CD4-positive, CD25-positive, alpha-beta regulatory T cell (primary cell): ENCODE results near the gene PIP5K1B. TPM values are rescaled to one million over a fixed set of nuclear protein-coding genes. Genes with fewer than 3 reads are reported as not detected.

Experiments used
- ATAC-seq, 2 donors: fragments of 150-1000 bp; cut with Tn5 transposase; one replicate each; pipeline ENCODE4 v1.10.0; 2021; ENCODE audit warnings: low read depth in 2 of 2, moderate number of reproducible peaks in 2 of 2, moderate library complexity in 1 of 2
- DNase-seq, 3 donors: peaks; one replicate each; pipeline versions ENCODE4 v3.0.0 to v3.0.0-alpha.2; 2012 to 2022; ENCODE audit warnings: mixed read lengths in 1 of 3
- H3K27ac ChIP-seq: one replicate; pipeline ENCODE4 v1.7.0; 2013; ENCODE audit warnings: mild to moderate bottlenecking, low read length; ENCODE audit not compliant: insufficient read depth, poor library complexity, severe bottlenecking
- H3K27me3 ChIP-seq: one replicate; pipeline ENCODE4 v1.7.0; 2013; ENCODE audit warnings: low read length; ENCODE audit not compliant: control insufficient read depth, insufficient read depth
- H3K36me3 ChIP-seq: one replicate; pipeline ENCODE4 v1.7.0; 2013; ENCODE audit warnings: mild to moderate bottlenecking, low read length, moderate library complexity; ENCODE audit not compliant: control insufficient read depth, insufficient read depth
- H3K4me1 ChIP-seq: 2 replicates; pipeline ENCODE4 v1.7.0; 2013; ENCODE audit warnings: mild to moderate bottlenecking, low read length; ENCODE audit not compliant: insufficient read depth, control insufficient read depth, poor library complexity, severe bottlenecking
- H3K4me3 ChIP-seq: one replicate; pipeline ENCODE4 v1.7.0; 2013; ENCODE audit warnings: low read depth, mild to moderate bottlenecking, low read length, moderate library complexity
- H3K9me3 ChIP-seq, 2 experiments: 1 replicate in 1 of 2; 2 replicates in 1 of 2; pipeline ENCODE4 v1.7.0; 2013; ENCODE audit warnings: low read length in 2 of 2, mild to moderate bottlenecking in 1 of 2, moderate library complexity in 1 of 2; ENCODE audit not compliant: control insufficient read depth in 2 of 2
- H3K27ac Mint-ChIP-seq, 3 donors: one replicate each; pipeline ENCODE4 v1.8.0; 2020 to 2022; ENCODE audit warnings: mild to moderate bottlenecking in 3 of 3, mixed read lengths in 3 of 3, moderate library complexity in 2 of 3
- H3K27me3 Mint-ChIP-seq: one replicate; pipeline ENCODE4 v1.8.0; 2022; ENCODE audit warnings: mild to moderate bottlenecking, mixed read lengths
- H3K36me3 Mint-ChIP-seq: one replicate; pipeline ENCODE4 v1.8.0; 2020; ENCODE audit warnings: mixed read lengths
- H3K4me1 Mint-ChIP-seq, 4 donors: one replicate each; pipeline ENCODE4 v1.8.0; 2020 to 2022; ENCODE audit warnings: mixed read lengths in 4 of 4, mild to moderate bottlenecking in 1 of 4
- H3K4me3 Mint-ChIP-seq, 4 donors: one replicate each; pipeline ENCODE4 v1.8.0; 2020 to 2022; ENCODE audit warnings: mild to moderate bottlenecking in 4 of 4, mixed read lengths in 4 of 4, moderate library complexity in 3 of 4
- H3K9me3 Mint-ChIP-seq, 7 donors: one replicate each; pipeline ENCODE4 v1.8.0; 2020 to 2022; ENCODE audit warnings: mixed read lengths in 7 of 7, mild to moderate bottlenecking in 3 of 7, moderate library complexity in 2 of 7
- polyA plus RNA-seq, 4 donors: library from polyadenylated mRNA; unstranded; fragments of 300-500 nt; fragmentation: Illumina TruSeq; gene quantifications; one replicate each; pipeline ENCODE4 v1.2.3, GENCODE V29; 2021
- total RNA-seq: library from RNA; stranded (reverse); gene quantifications from one replicate; pipeline ENCODE4 v1.2.3, GENCODE V29; 2022

The PIP5K1B gene
- total and polyA plus RNA-seq, 5 donors from 2014 or later = 0.47 to 1.9 (median 1.0) TPM

- H3K9me3 Mint-ChIP-seq = no peaks in the 10 kb centered on the region
- H3K4me3 Mint-ChIP-seq = no peak overlapping the region
- H3K27me3 ChIP-seq = no peaks in the 10 kb centered on the region
- ATAC-seq (no peak), DNase-seq (no peak)
- no peaks in the 10 kb centered on the region for H3K36me3 ChIP-seq
- no peaks in the 10 kb centered on the region for H3K9me3 ChIP-seq
- no peak overlapping the region for H3K27ac Mint-ChIP-seq
- H3K4me3 ChIP-seq = no peak overlapping the region
- H3K4me1 Mint-ChIP-seq = peaks cover 0 to 6% (median 3%) of the 10 kb centered on the region in 4 donors
- H3K4me1 ChIP-seq = no peaks in the 10 kb centered on the region
- no peaks in the 10 kb centered on the region for H3K36me3 Mint-ChIP-seq
- no peak overlapping the region for H3K27ac ChIP-seq
- H3K27me3 Mint-ChIP-seq = peaks cover 22% of the 10 kb centered on the region
Measured at GRCh38 chr9:68927165-68927564, 222.1 kb downstream of the PIP5K1B start.

- no peak overlapping the region for H3K27ac ChIP-seq
- ATAC-seq (no peak), DNase-seq (peak in 1 of 3 donors; percentile 44)
- H3K36me3 ChIP-seq = no peaks in the 10 kb centered on the region
- H3K27me3 ChIP-seq = no peaks in the 10 kb centered on the region
- peaks cover 2 to 11% (median 6%) of the 10 kb centered on the region in 4 donors for H3K4me1 Mint-ChIP-seq
- peaks cover 20% of the 10 kb centered on the region for H3K27me3 Mint-ChIP-seq
- no peaks in the 10 kb centered on the region for H3K36me3 Mint-ChIP-seq
- no peak overlapping the region for H3K4me3 ChIP-seq
- no peaks in the 10 kb centered on the region for H3K4me1 ChIP-seq
- H3K9me3 Mint-ChIP-seq = no peaks in the 10 kb centered on the region
- no peaks in the 10 kb centered on the region for H3K9me3 ChIP-seq
- H3K4me3 Mint-ChIP-seq = no peak overlapping the region
- no peak overlapping the region for H3K27ac Mint-ChIP-seq
Measured at GRCh38 chr9:68931821-68932220, 226.8 kb downstream of the PIP5K1B start.

DNA sequence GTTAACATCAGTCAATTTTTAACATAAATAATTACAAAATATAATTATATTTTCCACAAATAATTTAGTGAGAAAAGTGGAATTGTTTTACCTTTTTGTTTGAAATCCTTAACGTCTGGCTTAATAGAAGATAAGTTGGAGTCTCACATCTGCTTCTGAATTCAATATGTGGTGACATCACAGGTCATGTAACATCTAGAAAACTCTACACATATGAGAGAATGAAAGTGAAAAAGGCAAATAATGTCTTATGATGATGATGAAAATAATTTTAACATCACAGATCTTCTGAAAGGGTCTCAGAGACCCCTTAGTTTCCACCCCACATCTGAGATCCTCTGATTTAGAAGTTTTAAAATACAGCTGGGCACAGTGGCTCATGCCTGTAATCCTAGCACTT is 227.4 kb downstream of the PIP5K1B start:
- no peak overlapping the region for H3K27ac Mint-ChIP-seq
- DNase-seq (no peak), ATAC-seq (no peak)
- Histone ChIP-seq H3K36me3 (no peaks in the 10 kb centered on the region), H3K9me3 (no peaks in the 10 kb centered on the region), H3K4me1 (no peaks in the 10 kb centered on the region), H3K4me3 (no peak overlapping the region), H3K27me3 (no peaks in the 10 kb centered on the region), H3K27ac (no peak overlapping the region)
- H3K9me3 Mint-ChIP-seq = peaks cover 0 to 2% (median 0%) of the 10 kb centered on the region in 7 donors
- peaks cover 17% of the 10 kb centered on the region for H3K27me3 Mint-ChIP-seq
- H3K4me1 Mint-ChIP-seq = peaks cover 2 to 11% (median 6%) of the 10 kb centered on the region in 4 donors
- no peaks in the 10 kb centered on the region for H3K36me3 Mint-ChIP-seq
- no peak overlapping the region for H3K4me3 Mint-ChIP-seq

GRCh38 chr9:68933434-68934328 is 228.6 kb downstream of the PIP5K1B start:
- DNase-seq = no peak
- no peak for ATAC-seq
- Mint-ChIP-seq H3K9me3 (peaks cover 0 to 3% (median 0%) of the 10 kb centered on the region in 7 donors), H3K27me3 (peaks cover 8% of the 10 kb centered on the region), H3K4me3 (no peak overlapping the region), H3K4me1 (peaks cover 2 to 11% (median 6%) of the 10 kb centered on the region in 4 donors), H3K27ac (no peak overlapping the region), H3K36me3 (no peaks in the 10 kb centered on the region)
- H3K36me3 ChIP-seq = no peaks in the 10 kb centered on the region
- no peaks in the 10 kb centered on the region for H3K27me3 ChIP-seq
- H3K27ac ChIP-seq = no peak overlapping the region
- H3K9me3 ChIP-seq = no peaks in the 10 kb centered on the region
- no peak overlapping the region for H3K4me3 ChIP-seq
- H3K4me1 ChIP-seq = no peaks in the 10 kb centered on the region

- H3K36me3 Mint-ChIP-seq = no peaks in the 10 kb centered on the region
- H3K27ac ChIP-seq = no peak overlapping the region
- H3K27me3 Mint-ChIP-seq = peaks cover 8% of the 10 kb centered on the region
Measured at GRCh38 chr9:68934329-68934644, 229.2 kb downstream of the PIP5K1B start.

DNA sequence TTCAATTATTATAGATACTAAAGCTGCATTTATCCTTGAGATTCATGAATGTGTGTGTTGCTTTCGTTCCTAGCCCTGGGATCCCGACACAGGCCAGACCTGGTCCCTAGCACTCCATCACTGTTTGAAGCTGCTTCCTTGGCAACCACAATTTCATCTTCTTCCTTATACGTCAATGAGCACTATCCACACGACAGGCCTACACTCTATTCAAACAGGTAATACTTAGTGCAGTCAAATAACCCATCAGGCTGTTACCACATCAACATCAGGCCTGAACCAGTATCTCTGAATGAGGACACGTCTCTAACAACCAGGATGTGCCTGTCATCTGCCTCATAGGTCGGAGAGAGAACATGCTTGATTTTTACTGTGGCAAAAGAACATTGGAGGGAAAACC is 235.5 kb downstream of the PIP5K1B start:
- Mint-ChIP-seq H3K4me3 (no peak overlapping the region), H3K9me3 (peaks cover 0 to 3% (median 0%) of the 10 kb centered on the region in 7 donors), H3K4me1 (no peaks in the 10 kb centered on the region), H3K27ac (no peak overlapping the region), H3K36me3 (no peaks in the 10 kb centered on the region), H3K27me3 (no peaks in the 10 kb centered on the region)
- Histone ChIP-seq H3K36me3 (no peaks in the 10 kb centered on the region), H3K4me3 (no peak overlapping the region), H3K4me1 (no peaks in the 10 kb centered on the region), H3K27ac (no peak overlapping the region), H3K27me3 (no peaks in the 10 kb centered on the region), H3K9me3 (no peaks in the 10 kb centered on the region)
- ATAC-seq = no peak
- no peak for DNase-seq

More at GRCh38 chr9:68934329-68934644, 229.2 kb downstream of the PIP5K1B start:
- H3K4me1 Mint-ChIP-seq = peaks cover 2 to 11% (median 6%) of the 10 kb centered on the region in 4 donors
- H3K9me3 ChIP-seq = no peaks in the 10 kb centered on the region
- H3K4me1 ChIP-seq = no peaks in the 10 kb centered on the region
- no peak for DNase-seq
- no peaks in the 10 kb centered on the region for H3K27me3 ChIP-seq
- no peak overlapping the region for H3K4me3 Mint-ChIP-seq
- no peak overlapping the region for H3K27ac Mint-ChIP-seq
- H3K4me3 ChIP-seq = no peak overlapping the region
- H3K9me3 Mint-ChIP-seq = peaks cover 0 to 3% (median 0%) of the 10 kb centered on the region in 7 donors
- ATAC-seq = no peak
- H3K36me3 ChIP-seq = no peaks in the 10 kb centered on the region

- no peak overlapping the region for H3K4me3 ChIP-seq
- H3K27me3 ChIP-seq = no peaks in the 10 kb centered on the region
- DNase-seq = no peak
- Mint-ChIP-seq H3K27ac (no peak overlapping the region), H3K4me3 (no peak overlapping the region), H3K27me3 (no peaks in the 10 kb centered on the region), H3K4me1 (no peaks in the 10 kb centered on the region), H3K36me3 (no peaks in the 10 kb centered on the region), H3K9me3 (peaks cover 0 to 3% (median 0%) of the 10 kb centered on the region in 7 donors)
- no peaks in the 10 kb centered on the region for H3K4me1 ChIP-seq
- no peak for ATAC-seq
- H3K36me3 ChIP-seq = no peaks in the 10 kb centered on the region
- H3K9me3 ChIP-seq = no peaks in the 10 kb centered on the region
- no peak overlapping the region for H3K27ac ChIP-seq
Measured at GRCh38 chr9:68941780-68942459, 236.9 kb downstream of the PIP5K1B start.
